ENCODE results near the gene CCDC28B. TPM values are rescaled to one million over a fixed set of nuclear protein-coding genes. Genes with fewer than 3 reads are reported as not detected.

CCDC28B gene
- total RNA-seq, 1 experiment from 2014 or later, result 15.6 TPM

GRCh38 chr1:32232558-32233304 is 32.3 kb downstream of the CCDC28B start:
- Histone ChIP-seq H3K27me3 (replicated peaks; ENCODE audit: insufficient read depth, low read depth, low read length, poor library complexity) (no peaks in the 10 kb centered on the region), H3K27ac (ENCODE audit: low read depth, low read length, poor library complexity, severe bottlenecking) (no peak overlapping the region), H3K4me3 (ENCODE audit: low read depth, low read length, poor library complexity, severe bottlenecking) (no peak overlapping the region), H3K4me1 (ENCODE audit: insufficient read depth, low read length, poor library complexity, severe bottlenecking) (no peaks in the 10 kb centered on the region), H3K9me3 (ENCODE audit: low read depth, low read length, poor library complexity, severe bottlenecking) (no peaks in the 10 kb centered on the region), H3K36me3 (ENCODE audit: insufficient read depth, low read length, poor library complexity, severe bottlenecking) (peaks cover 37% of the 10 kb centered on the region)
- TF ChIP-seq EZH2 (IDR thresholded peaks at IDR 0.05; ENCODE audit: borderline replicate concordance, low read depth, low read length, poor library complexity, severe bottlenecking), result no peak
- TF ChIP-seq, protein P1, sequence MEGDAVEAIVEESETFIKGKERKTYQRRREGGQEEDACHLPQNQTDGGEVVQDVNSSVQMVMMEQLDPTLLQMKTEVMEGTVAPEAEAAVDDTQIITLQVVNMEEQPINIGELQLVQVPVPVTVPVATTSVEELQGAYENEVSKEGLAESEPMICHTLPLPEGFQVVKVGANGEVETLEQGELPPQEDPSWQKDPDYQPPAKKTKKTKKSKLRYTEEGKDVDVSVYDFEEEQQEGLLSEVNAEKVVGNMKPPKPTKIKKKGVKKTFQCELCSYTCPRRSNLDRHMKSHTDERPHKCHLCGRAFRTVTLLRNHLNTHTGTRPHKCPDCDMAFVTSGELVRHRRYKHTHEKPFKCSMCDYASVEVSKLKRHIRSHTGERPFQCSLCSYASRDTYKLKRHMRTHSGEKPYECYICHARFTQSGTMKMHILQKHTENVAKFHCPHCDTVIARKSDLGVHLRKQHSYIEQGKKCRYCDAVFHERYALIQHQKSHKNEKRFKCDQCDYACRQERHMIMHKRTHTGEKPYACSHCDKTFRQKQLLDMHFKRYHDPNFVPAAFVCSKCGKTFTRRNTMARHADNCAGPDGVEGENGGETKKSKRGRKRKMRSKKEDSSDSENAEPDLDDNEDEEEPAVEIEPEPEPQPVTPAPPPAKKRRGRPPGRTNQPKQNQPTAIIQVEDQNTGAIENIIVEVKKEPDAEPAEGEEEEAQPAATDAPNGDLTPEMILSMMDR (conservative IDR thresholded peaks at IDR 0.05; ENCODE audit: low read depth, low read length), result no peak
- no TSS peak for BruUV-seq (replicated peaks)
- intact Hi-C loops (cut with micrococcal nuclease; ENCODE audit: unreplicated experiment), result no loop called here
- ChIA-PET POLR2A (ENCODE audit: low non-redundant PET) (no interaction called here), CTCF (no interaction called here)
- no peak for DNase-seq (ENCODE audit: low spot score)

DNA sequence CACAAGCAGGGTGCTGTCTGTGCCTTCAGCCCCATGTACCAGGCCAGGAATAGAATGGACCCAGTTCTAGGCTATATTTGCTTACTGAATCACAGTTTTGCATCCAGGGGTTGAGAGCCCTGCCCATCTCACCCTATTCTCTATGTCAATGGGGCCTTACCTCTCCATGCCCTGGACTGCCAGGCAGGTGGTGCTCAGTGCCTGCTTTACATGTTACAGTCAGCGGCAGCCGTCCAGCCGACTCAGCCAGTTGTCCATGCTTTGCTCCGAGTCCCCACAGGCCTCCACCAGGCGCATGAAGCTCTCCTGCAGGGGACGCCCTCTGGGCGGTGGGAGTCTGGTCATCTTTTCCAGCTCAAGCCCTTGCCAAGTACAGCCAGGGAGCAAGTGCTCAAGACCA is 34.4 kb downstream of the CCDC28B start:
- intact Hi-C loops (cut with micrococcal nuclease; ENCODE audit: unreplicated experiment), result no loop called here
- POLR2A ChIA-PET (ENCODE audit: low non-redundant PET), result no interaction called here
- no TSS peak for BruUV-seq (replicated peaks)
- Histone ChIP-seq H3K9me3 (ENCODE audit: low read depth, low read length, poor library complexity, severe bottlenecking) (no peaks in the 10 kb centered on the region), H3K4me1 (ENCODE audit: insufficient read depth, low read length, poor library complexity, severe bottlenecking) (no peaks in the 10 kb centered on the region), H3K4me3 (ENCODE audit: low read depth, low read length, poor library complexity, severe bottlenecking) (no peak overlapping the region), H3K27ac (ENCODE audit: low read depth, low read length, poor library complexity, severe bottlenecking) (no peak overlapping the region), H3K36me3 (ENCODE audit: insufficient read depth, low read length, poor library complexity, severe bottlenecking) (peaks cover 20% of the 10 kb centered on the region), H3K27me3 (replicated peaks; ENCODE audit: insufficient read depth, low read depth, low read length, poor library complexity) (no peaks in the 10 kb centered on the region)
- CTCF ChIA-PET, result no interaction called here
- TF ChIP-seq, protein P1 (conservative IDR thresholded peaks at IDR 0.05; ENCODE audit: low read depth, low read length), result no peak
- no peak for TF ChIP-seq EZH2 (IDR thresholded peaks at IDR 0.05; ENCODE audit: borderline replicate concordance, low read depth, low read length, poor library complexity, severe bottlenecking)
- no peak for DNase-seq (ENCODE audit: low spot score)

- DNase-seq (ENCODE audit: low spot score), result no peak
- Histone ChIP-seq H3K4me3 (ENCODE audit: low read depth, low read length, poor library complexity, severe bottlenecking) (no peak overlapping the region), H3K27ac (ENCODE audit: low read depth, low read length, poor library complexity, severe bottlenecking) (no peak overlapping the region), H3K36me3 (ENCODE audit: insufficient read depth, low read length, poor library complexity, severe bottlenecking) (no peaks in the 10 kb centered on the region), H3K27me3 (replicated peaks; ENCODE audit: insufficient read depth, low read depth, low read length, poor library complexity) (no peaks in the 10 kb centered on the region), H3K9me3 (ENCODE audit: low read depth, low read length, poor library complexity, severe bottlenecking) (no peaks in the 10 kb centered on the region), H3K4me1 (ENCODE audit: insufficient read depth, low read length, poor library complexity, severe bottlenecking) (no peaks in the 10 kb centered on the region)
- TF ChIP-seq EZH2 (IDR thresholded peaks at IDR 0.05; ENCODE audit: borderline replicate concordance, low read depth, low read length, poor library complexity, severe bottlenecking), result no peak
- TF ChIP-seq, protein P1 (conservative IDR thresholded peaks at IDR 0.05; ENCODE audit: low read depth, low read length), result no peak
- ChIA-PET CTCF (no interaction called here), POLR2A (ENCODE audit: low non-redundant PET) (no interaction called here)
- intact Hi-C loops (cut with micrococcal nuclease; ENCODE audit: unreplicated experiment), result no loop called here
- BruUV-seq (replicated peaks), result no TSS peak
Observed at GRCh38 chr1:32239337-32239736, 38.9 kb downstream of the CCDC28B start.
